AG09319 (cell line): Measurements from ENCODE around the gene ITGAE.
"Not testable (repeated sequence)": the region's sequence is repeated elsewhere in the genome, so short reads cannot be mapped to it uniquely, and the experiment has no call there.

ENCODE experiments used
- DNase-seq: peaks from one replicate; pipeline ENCODE4 v3.0.0-alpha.2; 2010; ENCODE audit warnings: low read depth; ENCODE audit errors: extremely low read depth
- CTCF ChIP-seq: IDR thresholded peaks from 2 replicates; pipeline ENCODE4 v1.5.1; 2011; ENCODE audit warnings: low read depth, mild to moderate bottlenecking, inconsistent platforms, low read length, moderate library complexity

Gene ITGAE

GRCh38 chr17:3845291-3845620 lies 44.3 kb upstream of the ITGAE start:
- no peak for DNase-seq
- no peak for TF ChIP-seq CTCF

DNA sequence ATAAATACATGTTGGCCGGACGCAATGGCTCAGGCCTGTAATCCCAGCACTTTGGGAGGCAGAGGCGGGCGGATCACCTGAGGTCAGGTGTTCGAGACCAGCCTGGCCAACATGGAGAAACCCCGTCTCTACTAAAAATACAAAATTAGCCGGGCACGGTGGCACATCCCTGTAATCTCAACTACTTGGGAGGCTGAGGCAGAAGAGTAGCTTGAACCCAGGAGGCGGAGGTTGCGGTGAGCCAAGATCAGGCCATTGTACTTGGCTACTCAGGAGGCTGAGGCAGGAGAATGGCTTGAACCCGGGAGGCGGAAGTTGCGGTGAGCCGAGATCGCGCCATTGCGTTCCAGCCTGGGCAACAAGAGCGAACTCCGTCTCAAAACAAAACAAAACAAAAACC lies 43.6 kb upstream of the ITGAE start:
- not testable (repeated sequence) for DNase-seq

DNA sequence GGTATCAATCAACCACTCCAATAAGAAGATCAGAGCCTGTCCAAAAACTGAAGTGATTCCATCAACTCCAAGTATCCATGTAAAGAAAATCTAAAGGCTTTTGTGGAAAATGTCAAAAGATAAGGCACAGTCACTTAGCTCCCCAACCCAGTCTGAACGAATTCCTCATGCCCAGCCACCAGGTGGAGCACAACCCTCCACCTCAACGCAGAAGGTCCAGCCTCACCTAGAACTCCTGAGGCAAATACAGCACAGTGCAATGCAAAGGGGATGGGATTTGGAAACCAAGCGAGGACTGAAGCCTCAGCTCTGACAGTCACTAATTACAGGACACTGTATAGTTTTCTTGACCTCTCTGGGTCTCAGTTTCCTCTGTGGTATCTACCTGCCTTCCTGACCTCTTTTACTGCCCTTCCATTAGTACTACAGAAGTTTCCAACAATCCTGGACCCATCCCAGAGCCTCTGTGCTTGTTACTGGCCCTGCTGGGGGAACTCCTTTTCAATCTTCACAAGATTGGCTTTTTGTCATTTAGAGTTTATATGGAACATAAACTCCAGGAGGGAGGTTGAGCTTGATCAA lies 43.0 kb upstream of the ITGAE start:
- TF ChIP-seq CTCF = peak; percentile 51
- DNase-seq = no peak

GRCh38 chr17:3838206-3838605 lies 37.2 kb upstream of the ITGAE start:
- TF ChIP-seq CTCF = no peak
- no peak for DNase-seq

DNA sequence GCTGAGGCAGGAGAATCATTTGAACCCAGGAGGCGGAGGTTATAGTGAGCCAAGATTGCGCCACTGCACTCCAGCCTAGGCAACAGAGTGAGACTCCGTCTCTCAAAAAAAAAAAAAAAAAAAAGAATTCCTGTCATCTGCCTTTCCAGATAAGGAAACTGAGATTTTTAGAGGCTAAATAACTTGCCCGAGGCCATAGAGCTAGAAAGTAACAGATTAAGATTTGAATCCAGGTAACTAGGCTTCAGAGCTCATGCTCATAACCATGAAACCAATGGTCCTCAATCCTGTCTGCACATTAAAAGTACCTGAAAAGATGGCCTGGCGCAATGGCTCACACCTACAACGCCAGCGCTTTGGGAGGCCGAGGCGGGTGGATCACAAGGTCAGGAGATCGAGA lies 35.6 kb upstream of the ITGAE start:
- DNase-seq = no peak
- TF ChIP-seq CTCF = no peak

DNA sequence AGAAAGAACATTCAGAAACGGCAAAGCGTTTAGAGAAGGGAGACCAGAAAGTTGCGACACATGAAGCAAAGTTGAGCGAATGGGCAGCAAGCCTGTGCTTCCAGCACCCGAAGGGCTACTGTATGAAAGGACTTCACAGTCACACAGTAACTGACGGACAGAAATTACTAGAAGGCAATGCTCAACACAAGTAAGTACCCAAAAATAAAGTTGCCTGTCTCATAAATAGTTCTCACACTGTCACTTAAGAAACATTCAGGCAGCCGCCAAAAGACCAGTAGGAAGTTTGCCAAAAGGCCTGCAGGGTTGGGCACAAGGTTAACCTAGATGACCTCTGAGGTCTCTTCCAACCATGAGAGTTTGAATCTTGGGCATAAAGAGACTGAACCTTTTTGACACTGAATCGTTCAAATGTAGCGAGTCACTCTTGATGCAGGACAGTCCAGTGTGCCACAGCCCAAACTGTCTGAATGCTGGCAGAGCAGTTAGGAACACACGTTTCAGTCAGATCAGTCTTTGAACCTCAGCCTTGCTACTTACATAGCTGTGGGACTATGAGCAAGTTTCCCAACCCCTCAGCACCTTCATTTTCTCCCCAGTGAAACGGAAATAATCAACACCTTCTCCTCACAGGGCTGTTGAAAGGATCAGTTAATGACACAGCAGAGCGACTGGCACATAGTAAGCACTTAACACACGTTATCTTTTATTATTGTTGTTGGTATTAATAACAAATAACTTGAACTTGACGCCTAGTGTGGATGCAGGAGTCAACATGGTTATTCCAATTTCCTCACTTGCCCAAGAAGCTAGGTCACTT lies 34.6 kb upstream of the ITGAE start:
- DNase-seq = no peak
- no peak for TF ChIP-seq CTCF

DNA sequence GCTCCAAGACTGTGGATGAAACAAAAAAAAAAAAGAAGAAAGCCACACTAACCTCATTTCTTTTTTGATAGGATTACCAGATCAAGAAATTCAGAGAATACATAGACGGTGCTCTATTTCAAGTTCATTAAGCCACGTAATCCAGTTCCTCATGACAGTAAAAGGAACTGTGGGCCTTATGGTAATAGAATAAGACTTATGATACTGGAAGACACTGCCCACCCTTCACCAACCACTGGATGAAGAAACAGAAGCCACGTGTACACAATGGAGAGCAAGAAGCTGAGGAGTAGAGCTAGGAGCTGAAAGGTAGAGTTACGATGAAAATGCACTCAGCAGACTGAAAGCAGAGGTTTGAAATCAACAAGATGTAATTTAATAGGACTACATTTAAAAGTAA lies 33.8 kb upstream of the ITGAE start:
- no peak for DNase-seq
- TF ChIP-seq CTCF = no peak

DNA sequence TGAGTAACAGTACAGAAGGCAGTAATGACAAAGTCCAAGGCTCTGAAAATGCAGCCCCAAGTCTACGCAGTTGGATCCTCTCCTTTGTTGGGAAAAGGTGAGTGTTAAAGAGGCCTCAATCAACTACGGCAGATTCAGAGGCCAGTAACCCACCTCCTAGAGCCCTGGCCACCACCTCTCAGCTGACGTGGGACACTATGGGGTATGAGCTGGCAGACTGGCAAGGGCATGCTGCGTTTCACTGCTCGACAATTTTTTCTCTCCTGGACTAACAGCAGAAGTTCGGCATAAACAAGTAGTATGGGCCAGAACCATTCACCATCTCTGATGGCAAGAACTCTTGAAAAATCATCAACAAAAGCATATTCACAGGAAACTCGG lies 27.9 kb upstream of the ITGAE start:
- no peak for DNase-seq

More for the DNA sequence above, 27.9 kb upstream of the ITGAE start:
- no peak for TF ChIP-seq CTCF
